ENCODE data around the gene DGKB.

DGKB gene

GRCh38 chr7:14228341-14228740 is 674.2 kb downstream of the DGKB start:
- Mint-ChIP-seq H3K27me3 (no peaks in the 10 kb centered on the region), H3K4me1 (ENCODE audit: low read depth) (no peaks in the 10 kb centered on the region), H3K9me3 (no peaks in the 10 kb centered on the region), H3K36me3 (ENCODE audit: low read depth) (no peaks in the 10 kb centered on the region), H3K27ac (no peak overlapping the region), H3K4me3 (no peak overlapping the region)

- H3K9me3 Mint-ChIP-seq: no peaks in the 10 kb centered on the region
- H3K4me3 Mint-ChIP-seq: no peak overlapping the region
- no peaks in the 10 kb centered on the region for H3K4me1 Mint-ChIP-seq (ENCODE audit: low read depth)
- H3K27me3 Mint-ChIP-seq: no peaks in the 10 kb centered on the region
- H3K36me3 Mint-ChIP-seq (ENCODE audit: low read depth): no peaks in the 10 kb centered on the region
- H3K27ac Mint-ChIP-seq: no peak overlapping the region
Measured at GRCh38 chr7:14226126-14226525, 676.4 kb downstream of the DGKB start.

DNA sequence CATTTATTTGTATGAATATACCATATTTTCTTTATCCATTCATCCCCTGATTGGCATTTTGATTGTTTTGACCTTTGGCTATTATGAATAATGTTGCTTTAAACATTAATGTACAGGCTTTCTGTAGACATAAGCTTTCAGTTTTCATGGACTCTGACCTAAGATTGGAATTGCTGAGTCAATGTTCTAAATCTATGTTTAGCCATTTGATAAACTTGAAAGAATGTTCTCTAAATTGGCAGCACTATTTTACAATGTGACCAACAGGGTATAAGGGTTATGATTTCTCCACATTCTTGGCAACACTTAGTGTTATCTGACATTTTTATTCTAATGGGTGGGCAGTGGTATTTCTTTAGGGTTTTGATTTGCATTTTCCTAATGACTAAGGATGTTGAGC is 683.4 kb downstream of the DGKB start:
- Mint-ChIP-seq H3K4me3 (no peak overlapping the region), H3K27ac (no peak overlapping the region), H3K27me3 (no peaks in the 10 kb centered on the region), H3K36me3 (ENCODE audit: low read depth) (no peaks in the 10 kb centered on the region), H3K9me3 (no peaks in the 10 kb centered on the region), H3K4me1 (ENCODE audit: low read depth) (no peaks in the 10 kb centered on the region)

DNA sequence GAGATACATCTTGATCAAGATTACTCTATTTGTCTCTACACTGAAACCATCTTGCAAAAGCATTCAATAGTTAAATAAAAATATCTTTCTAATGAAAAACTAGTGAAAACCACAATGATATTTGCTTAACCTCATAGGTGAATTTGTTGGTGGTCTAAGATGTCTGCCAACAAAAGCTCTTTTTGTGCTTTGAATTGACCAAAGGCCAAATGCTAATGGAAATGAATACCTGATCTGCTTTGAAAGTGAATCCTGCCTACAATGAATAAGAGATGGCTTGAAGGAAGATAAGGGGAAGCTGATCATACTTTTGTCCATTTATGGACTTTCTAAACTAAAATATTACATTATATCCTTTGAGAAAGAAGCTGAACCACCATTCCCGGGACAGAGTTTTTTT is 684.2 kb downstream of the DGKB start:
- no peak overlapping the region for H3K4me3 Mint-ChIP-seq
- H3K4me1 Mint-ChIP-seq (ENCODE audit: low read depth): no peaks in the 10 kb centered on the region
- no peaks in the 10 kb centered on the region for H3K36me3 Mint-ChIP-seq (ENCODE audit: low read depth)
- H3K27ac Mint-ChIP-seq: no peak overlapping the region
- H3K27me3 Mint-ChIP-seq: no peaks in the 10 kb centered on the region
- H3K9me3 Mint-ChIP-seq: no peaks in the 10 kb centered on the region

- H3K9me3 Mint-ChIP-seq: peaks cover 6% of the 10 kb centered on the region
- H3K27ac Mint-ChIP-seq: no peak overlapping the region
- no peaks in the 10 kb centered on the region for H3K4me1 Mint-ChIP-seq (ENCODE audit: low read depth)
- no peaks in the 10 kb centered on the region for H3K36me3 Mint-ChIP-seq (ENCODE audit: low read depth)
- no peak overlapping the region for H3K4me3 Mint-ChIP-seq
- H3K27me3 Mint-ChIP-seq: no peaks in the 10 kb centered on the region
Measured at GRCh38 chr7:14209896-14210484, 692.6 kb downstream of the DGKB start.

DNA sequence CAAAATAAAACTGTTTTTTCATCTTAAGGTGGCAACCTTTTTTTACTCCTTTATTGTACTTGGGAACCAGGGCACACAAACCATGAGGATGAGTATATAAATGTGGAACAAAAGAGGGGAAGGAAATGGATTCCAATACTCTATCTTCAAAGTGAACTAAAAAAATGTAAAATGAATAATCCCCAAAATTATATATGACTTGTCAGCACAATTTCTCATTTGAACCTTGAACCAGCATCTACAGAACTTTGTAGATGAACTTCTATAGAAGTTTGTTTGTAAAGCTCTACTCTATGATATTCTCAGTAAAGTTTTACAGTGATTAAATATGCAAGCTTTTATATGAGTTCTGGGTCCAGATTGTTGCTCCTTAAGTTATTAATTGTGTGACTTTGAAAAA is 694.8 kb downstream of the DGKB start:
- Mint-ChIP-seq H3K4me1 (ENCODE audit: low read depth) (no peaks in the 10 kb centered on the region), H3K27me3 (no peaks in the 10 kb centered on the region), H3K4me3 (no peak overlapping the region), H3K27ac (no peak overlapping the region), H3K36me3 (ENCODE audit: low read depth) (no peaks in the 10 kb centered on the region), H3K9me3 (peaks cover 5% of the 10 kb centered on the region)

DNA sequence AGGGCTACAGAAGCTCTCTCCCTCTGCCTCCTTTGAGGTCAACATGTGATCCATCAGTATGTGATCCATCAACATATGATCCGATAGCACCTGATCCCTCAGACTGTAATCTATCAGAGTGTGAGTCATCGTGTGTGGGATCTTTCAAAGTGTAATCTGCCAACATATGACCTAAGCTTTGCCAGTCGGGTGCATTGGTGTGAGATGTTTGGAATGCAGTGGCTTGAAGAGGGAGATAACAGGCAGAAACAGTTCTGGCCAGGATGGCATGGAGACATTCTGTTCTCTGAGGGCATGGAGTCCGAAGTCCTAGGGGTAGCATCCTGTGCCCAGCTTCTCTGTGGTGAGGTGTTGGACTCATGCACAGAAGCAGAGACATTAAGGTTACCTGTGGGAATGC is 695.4 kb downstream of the DGKB start:
- Mint-ChIP-seq H3K4me1 (ENCODE audit: low read depth) (no peaks in the 10 kb centered on the region), H3K36me3 (ENCODE audit: low read depth) (no peaks in the 10 kb centered on the region), H3K27me3 (no peaks in the 10 kb centered on the region), H3K27ac (no peak overlapping the region), H3K9me3 (no peaks in the 10 kb centered on the region), H3K4me3 (no peak overlapping the region)

DNA sequence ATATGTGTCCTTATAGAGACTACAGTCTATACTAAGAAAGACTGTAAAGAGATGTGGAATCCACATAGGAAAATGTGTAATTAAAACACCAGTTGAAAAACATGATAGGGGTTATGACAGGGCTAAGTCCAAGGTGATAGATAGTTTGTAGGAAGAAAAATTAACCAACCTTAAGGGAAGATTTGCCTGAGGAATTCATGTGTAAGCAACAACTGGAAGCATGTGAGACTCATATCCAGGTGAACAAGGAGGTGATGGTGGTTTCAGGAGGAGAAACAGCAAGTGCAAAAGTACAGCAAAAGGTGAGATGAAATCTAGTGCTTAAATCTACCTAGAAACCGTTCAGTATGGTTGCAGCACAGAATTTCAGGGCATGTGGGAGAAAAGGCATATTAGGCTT is 696.4 kb downstream of the DGKB start:
- Mint-ChIP-seq H3K4me1 (ENCODE audit: low read depth) (no peaks in the 10 kb centered on the region), H3K27ac (no peak overlapping the region)

GRCh38 chr7:14201353-14201752 is 701.2 kb downstream of the DGKB start:
- Mint-ChIP-seq H3K4me1 (ENCODE audit: low read depth) (no peaks in the 10 kb centered on the region), H3K27ac (no peak overlapping the region), H3K27me3 (no peaks in the 10 kb centered on the region), H3K9me3 (peaks cover 3% of the 10 kb centered on the region), H3K4me3 (no peak overlapping the region), H3K36me3 (ENCODE audit: low read depth) (no peaks in the 10 kb centered on the region)

More for the DNA sequence above, 696.4 kb downstream of the DGKB start:
- H3K27me3 Mint-ChIP-seq: no peaks in the 10 kb centered on the region
- H3K4me3 Mint-ChIP-seq: no peak overlapping the region
- H3K36me3 Mint-ChIP-seq (ENCODE audit: low read depth): no peaks in the 10 kb centered on the region
- no peaks in the 10 kb centered on the region for H3K9me3 Mint-ChIP-seq

- Mint-ChIP-seq H3K4me1 (ENCODE audit: low read depth) (no peaks in the 10 kb centered on the region), H3K36me3 (ENCODE audit: low read depth) (no peaks in the 10 kb centered on the region), H3K9me3 (peaks cover 3% of the 10 kb centered on the region), H3K27ac (no peak overlapping the region), H3K4me3 (no peak overlapping the region), H3K27me3 (no peaks in the 10 kb centered on the region)
Measured at GRCh38 chr7:14199336-14199735, 703.2 kb downstream of the DGKB start.

- Mint-ChIP-seq H3K9me3 (peaks cover 3% of the 10 kb centered on the region), H3K36me3 (ENCODE audit: low read depth) (no peaks in the 10 kb centered on the region), H3K27me3 (no peaks in the 10 kb centered on the region), H3K4me3 (no peak overlapping the region), H3K27ac (no peak overlapping the region), H3K4me1 (ENCODE audit: low read depth) (no peaks in the 10 kb centered on the region)
Measured at GRCh38 chr7:14197280-14197679, 705.3 kb downstream of the DGKB start.

- H3K9me3 Mint-ChIP-seq: peaks cover 3% of the 10 kb centered on the region
- no peak overlapping the region for H3K4me3 Mint-ChIP-seq
- H3K27ac Mint-ChIP-seq: no peak overlapping the region
- no peaks in the 10 kb centered on the region for H3K27me3 Mint-ChIP-seq
- no peaks in the 10 kb centered on the region for H3K36me3 Mint-ChIP-seq (ENCODE audit: low read depth)
- H3K4me1 Mint-ChIP-seq (ENCODE audit: low read depth): no peaks in the 10 kb centered on the region
Measured at GRCh38 chr7:14196555-14196954, 706.0 kb downstream of the DGKB start.

DNA sequence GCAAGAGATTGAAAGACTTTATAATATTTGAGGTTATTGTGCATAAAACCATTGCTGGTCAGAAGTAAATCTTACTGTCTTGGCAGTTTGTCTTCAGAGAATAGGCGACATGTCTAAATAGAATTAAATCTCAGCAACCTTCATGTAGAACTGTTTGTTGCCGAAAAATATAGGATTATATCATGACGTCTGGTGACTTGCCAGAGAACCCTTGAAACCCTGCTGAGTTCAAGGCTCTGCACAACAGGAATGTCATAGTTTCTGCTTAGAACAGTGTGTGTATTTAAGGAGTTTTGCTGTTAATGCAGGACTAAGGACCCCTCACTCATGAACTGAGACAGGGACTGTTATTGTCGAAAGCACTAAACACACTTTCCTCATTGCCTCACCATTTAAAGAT is 706.7 kb downstream of the DGKB start:
- H3K4me1 Mint-ChIP-seq (ENCODE audit: low read depth): no peaks in the 10 kb centered on the region
- H3K27me3 Mint-ChIP-seq: no peaks in the 10 kb centered on the region
- H3K4me3 Mint-ChIP-seq: no peak overlapping the region
- H3K27ac Mint-ChIP-seq: no peak overlapping the region
- H3K36me3 Mint-ChIP-seq (ENCODE audit: low read depth): no peaks in the 10 kb centered on the region
- peaks cover 3% of the 10 kb centered on the region for H3K9me3 Mint-ChIP-seq

DNA sequence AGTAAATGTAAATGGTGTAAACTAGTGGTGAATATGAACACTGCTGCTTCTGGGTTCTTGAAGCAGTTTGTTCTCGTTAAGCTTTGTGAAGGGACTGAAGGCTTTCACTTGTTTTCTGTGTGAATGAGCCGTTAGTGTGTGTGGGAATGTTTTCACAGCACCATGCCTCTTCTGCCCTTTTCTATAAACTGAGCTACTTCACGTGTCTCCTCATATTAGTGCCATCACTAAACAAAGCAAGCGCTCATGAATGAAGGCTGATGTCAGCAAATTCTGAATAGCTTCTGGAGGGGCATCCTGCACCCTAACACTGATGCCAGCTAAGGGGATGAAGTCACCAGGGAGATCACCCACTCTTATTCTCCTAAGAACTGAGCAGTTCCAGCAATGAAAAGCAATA is 707.5 kb downstream of the DGKB start:
- Mint-ChIP-seq H3K9me3 (peaks cover 3% of the 10 kb centered on the region), H3K4me1 (ENCODE audit: low read depth) (no peaks in the 10 kb centered on the region), H3K27me3 (no peaks in the 10 kb centered on the region), H3K27ac (no peak overlapping the region), H3K36me3 (ENCODE audit: low read depth) (no peaks in the 10 kb centered on the region), H3K4me3 (no peak overlapping the region)

- no peaks in the 10 kb centered on the region for H3K27me3 Mint-ChIP-seq
- H3K4me3 Mint-ChIP-seq: no peak overlapping the region
- peaks cover 7% of the 10 kb centered on the region for H3K9me3 Mint-ChIP-seq
- H3K27ac Mint-ChIP-seq: no peak overlapping the region
- no peaks in the 10 kb centered on the region for H3K4me1 Mint-ChIP-seq (ENCODE audit: low read depth)
- no peaks in the 10 kb centered on the region for H3K36me3 Mint-ChIP-seq (ENCODE audit: low read depth)
Measured at GRCh38 chr7:14191686-14192098, 710.9 kb downstream of the DGKB start.

- Mint-ChIP-seq H3K36me3 (ENCODE audit: low read depth) (no peaks in the 10 kb centered on the region), H3K27ac (no peak overlapping the region), H3K4me3 (no peak overlapping the region), H3K9me3 (peaks cover 4% of the 10 kb centered on the region), H3K27me3 (no peaks in the 10 kb centered on the region), H3K4me1 (ENCODE audit: low read depth) (no peaks in the 10 kb centered on the region)
Measured at GRCh38 chr7:14184292-14184864, 718.2 kb downstream of the DGKB start.
